HL-60 (cell line): Measurements from ENCODE around the gene TENT4A.

Source experiments
- DNase-seq, 2 experiments: peaks; one replicate each; pipeline ENCODE4 v3.0.0-alpha.2; 2010 to 2020; ENCODE audit warnings: low read depth in 1 of 2, low spot score in 1 of 2
- H3K27ac ChIP-seq: fragments of 250-450 bp; sonication (Bioruptor Pico); replicated peaks from 2 replicates; pipeline ENCODE4 v1.5.1; 2020; ENCODE audit warnings: mild to moderate bottlenecking, moderate library complexity
- H3K27me3 ChIP-seq: fragments of 250-450 bp; sonication (Bioruptor Pico); 2 replicates; pipeline ENCODE4 v1.5.1; 2021; ENCODE audit warnings: mild to moderate bottlenecking, moderate library complexity; ENCODE audit not compliant: insufficient read depth, poor library complexity, severe bottlenecking
- H3K4me3 ChIP-seq: replicated peaks from 2 replicates; pipeline ENCODE4 v1.5.1; 2011; ENCODE audit warnings: mild to moderate bottlenecking, control low read depth, low read length; ENCODE audit not compliant: insufficient read depth
- GABPA ChIP-seq: IDR thresholded peaks from 2 replicates; pipeline ENCODE4 v1.6.1; 2012; ENCODE audit warnings: low read depth
- POLR2AphosphoS5 ChIP-seq: IDR thresholded peaks from 2 replicates; pipeline ENCODE4 v1.6.1; 2012; ENCODE audit warnings: low read depth
- SPI1 ChIP-seq: IDR thresholded peaks from 2 replicates; pipeline ENCODE4 v1.6.1; 2012; ENCODE audit warnings: low read depth, mild to moderate bottlenecking, borderline replicate concordance
- TF ChIP-seq, protein P1 (sequence below): IDR thresholded peaks from 2 replicates; pipeline ENCODE4 v1.6.1; 2012; ENCODE audit warnings: low read depth; ENCODE audit not compliant: insufficient replicate concordance
- TF ChIP-seq, protein P2 (sequence below): IDR thresholded peaks from one replicate; pipeline ENCODE4 v1.5.1; 2011; ENCODE audit warnings: low read length, control low read depth, inconsistent platforms; ENCODE audit not compliant: insufficient read depth

Gene TENT4A

DNA sequence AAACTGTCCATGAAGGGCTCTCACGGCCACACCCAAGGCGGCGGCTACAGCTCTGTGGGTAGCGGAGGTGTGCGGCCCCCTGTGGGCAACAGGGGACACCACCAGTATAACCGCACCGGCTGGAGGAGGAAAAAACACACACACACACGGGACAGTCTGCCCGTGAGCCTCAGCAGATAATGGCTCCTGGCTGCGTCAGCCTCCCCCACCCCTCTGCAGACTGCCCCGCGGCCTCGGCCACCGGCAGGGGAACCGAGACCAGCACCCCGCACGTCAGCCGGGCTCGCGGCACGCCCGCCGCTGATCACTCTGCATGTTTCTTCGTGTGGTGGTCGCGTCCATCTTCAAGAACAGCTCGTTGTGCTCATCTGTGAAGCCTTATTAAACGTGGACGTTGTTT is 41.5 kb downstream of the TENT4A start:
- no peaks in the 10 kb centered on the region for H3K27me3 ChIP-seq
- no peak for DNase-seq
- H3K4me3 ChIP-seq, result no peak overlapping the region
- no peak overlapping the region for H3K27ac ChIP-seq
- TF ChIP-seq, protein P1, sequence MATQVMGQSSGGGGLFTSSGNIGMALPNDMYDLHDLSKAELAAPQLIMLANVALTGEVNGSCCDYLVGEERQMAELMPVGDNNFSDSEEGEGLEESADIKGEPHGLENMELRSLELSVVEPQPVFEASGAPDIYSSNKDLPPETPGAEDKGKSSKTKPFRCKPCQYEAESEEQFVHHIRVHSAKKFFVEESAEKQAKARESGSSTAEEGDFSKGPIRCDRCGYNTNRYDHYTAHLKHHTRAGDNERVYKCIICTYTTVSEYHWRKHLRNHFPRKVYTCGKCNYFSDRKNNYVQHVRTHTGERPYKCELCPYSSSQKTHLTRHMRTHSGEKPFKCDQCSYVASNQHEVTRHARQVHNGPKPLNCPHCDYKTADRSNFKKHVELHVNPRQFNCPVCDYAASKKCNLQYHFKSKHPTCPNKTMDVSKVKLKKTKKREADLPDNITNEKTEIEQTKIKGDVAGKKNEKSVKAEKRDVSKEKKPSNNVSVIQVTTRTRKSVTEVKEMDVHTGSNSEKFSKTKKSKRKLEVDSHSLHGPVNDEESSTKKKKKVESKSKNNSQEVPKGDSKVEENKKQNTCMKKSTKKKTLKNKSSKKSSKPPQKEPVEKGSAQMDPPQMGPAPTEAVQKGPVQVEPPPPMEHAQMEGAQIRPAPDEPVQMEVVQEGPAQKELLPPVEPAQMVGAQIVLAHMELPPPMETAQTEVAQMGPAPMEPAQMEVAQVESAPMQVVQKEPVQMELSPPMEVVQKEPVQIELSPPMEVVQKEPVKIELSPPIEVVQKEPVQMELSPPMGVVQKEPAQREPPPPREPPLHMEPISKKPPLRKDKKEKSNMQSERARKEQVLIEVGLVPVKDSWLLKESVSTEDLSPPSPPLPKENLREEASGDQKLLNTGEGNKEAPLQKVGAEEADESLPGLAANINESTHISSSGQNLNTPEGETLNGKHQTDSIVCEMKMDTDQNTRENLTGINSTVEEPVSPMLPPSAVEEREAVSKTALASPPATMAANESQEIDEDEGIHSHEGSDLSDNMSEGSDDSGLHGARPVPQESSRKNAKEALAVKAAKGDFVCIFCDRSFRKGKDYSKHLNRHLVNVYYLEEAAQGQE, result no peak
- TF ChIP-seq POLR2AphosphoS5, result no peak
- TF ChIP-seq, protein P2, sequence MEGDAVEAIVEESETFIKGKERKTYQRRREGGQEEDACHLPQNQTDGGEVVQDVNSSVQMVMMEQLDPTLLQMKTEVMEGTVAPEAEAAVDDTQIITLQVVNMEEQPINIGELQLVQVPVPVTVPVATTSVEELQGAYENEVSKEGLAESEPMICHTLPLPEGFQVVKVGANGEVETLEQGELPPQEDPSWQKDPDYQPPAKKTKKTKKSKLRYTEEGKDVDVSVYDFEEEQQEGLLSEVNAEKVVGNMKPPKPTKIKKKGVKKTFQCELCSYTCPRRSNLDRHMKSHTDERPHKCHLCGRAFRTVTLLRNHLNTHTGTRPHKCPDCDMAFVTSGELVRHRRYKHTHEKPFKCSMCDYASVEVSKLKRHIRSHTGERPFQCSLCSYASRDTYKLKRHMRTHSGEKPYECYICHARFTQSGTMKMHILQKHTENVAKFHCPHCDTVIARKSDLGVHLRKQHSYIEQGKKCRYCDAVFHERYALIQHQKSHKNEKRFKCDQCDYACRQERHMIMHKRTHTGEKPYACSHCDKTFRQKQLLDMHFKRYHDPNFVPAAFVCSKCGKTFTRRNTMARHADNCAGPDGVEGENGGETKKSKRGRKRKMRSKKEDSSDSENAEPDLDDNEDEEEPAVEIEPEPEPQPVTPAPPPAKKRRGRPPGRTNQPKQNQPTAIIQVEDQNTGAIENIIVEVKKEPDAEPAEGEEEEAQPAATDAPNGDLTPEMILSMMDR, result no peak
- TF ChIP-seq GABPA, result no peak
- TF ChIP-seq SPI1, result no peak

DNA sequence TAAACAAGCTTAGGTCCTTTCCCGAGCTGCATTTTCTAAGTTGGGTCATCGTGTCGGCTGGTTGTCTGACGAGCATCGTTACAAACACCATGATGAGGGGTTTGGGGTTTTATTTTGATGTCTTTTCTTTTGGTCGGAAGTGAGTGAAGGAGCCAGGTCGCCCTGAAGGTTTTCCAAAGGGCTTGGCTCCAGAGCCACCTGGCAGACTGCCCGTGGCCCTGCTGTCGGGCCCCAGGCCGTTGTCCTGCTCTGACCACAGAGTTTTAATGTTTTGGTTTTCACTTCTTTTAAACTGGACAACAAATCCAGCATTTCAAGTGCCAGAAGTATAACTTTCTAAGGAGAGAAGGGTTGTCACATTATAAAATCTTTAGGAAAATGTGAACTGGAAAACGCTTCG is 42.3 kb downstream of the TENT4A start:
- no peak for DNase-seq
- Histone ChIP-seq H3K27ac (no peak overlapping the region), H3K4me3 (no peak overlapping the region), H3K27me3 (no peaks in the 10 kb centered on the region)
- TF ChIP-seq, protein P1, result no peak
- TF ChIP-seq POLR2AphosphoS5, result no peak
- TF ChIP-seq SPI1, result no peak
- TF ChIP-seq, protein P2, result no peak
- no peak for TF ChIP-seq GABPA

DNA sequence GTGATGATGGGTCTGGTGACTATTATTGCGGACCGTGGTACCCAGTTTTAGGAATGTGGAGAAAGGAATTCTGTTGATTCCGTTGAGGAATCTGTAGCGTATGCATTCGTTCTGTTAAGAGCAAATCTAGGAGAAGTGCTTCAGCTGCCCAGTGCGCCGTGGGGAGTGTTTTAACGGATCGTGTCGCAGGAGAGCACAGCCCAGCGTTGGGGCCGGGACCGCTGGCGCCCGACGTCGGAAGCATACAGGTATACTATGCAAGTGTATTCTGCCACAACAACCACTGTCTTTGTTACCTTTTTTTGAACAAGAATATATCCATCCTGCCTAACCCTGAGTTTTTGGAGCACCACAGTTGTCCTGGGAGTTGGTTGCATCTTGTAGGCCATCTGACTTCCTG is 42.7 kb downstream of the TENT4A start:
- DNase-seq, result no peak
- Histone ChIP-seq H3K27me3 (no peaks in the 10 kb centered on the region), H3K4me3 (no peak overlapping the region), H3K27ac (no peak overlapping the region)
- TF ChIP-seq, protein P1, result no peak
- TF ChIP-seq POLR2AphosphoS5 (no peak), GABPA (no peak), SPI1 (no peak)

DNA sequence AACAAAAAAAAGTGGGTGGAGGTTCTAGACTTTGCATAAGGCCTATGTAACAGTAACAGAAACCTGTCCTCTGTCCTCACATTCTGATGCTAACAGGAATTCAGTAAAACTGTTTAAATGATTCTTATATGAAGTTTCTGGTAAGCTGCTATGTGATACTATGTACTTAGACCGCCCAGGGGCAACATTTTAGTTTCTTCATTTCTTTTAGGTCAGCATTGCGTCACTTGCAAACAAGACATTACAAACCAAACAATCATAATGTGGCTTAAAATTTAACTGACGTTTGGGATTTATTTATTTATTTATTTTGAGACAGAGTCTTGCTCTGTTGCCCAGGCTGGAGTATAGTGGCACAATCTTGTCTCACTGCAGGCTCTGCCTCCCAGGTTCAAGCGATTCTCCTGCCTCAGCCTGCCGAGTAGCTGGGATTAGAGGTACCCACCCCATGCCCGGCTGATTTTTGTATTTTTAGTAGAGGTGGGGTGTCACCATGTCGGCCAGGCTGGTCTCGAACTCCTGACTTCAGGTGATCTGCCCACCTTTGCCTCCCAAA is 44.3 kb downstream of the TENT4A start:
- TF ChIP-seq POLR2AphosphoS5, result no peak
- TF ChIP-seq GABPA, result no peak
- TF ChIP-seq, protein P2, result no peak
- TF ChIP-seq SPI1, result no peak
- TF ChIP-seq, protein P1, result no peak
- Histone ChIP-seq H3K4me3 (no peak overlapping the region), H3K27ac (no peak overlapping the region), H3K27me3 (no peaks in the 10 kb centered on the region)
- DNase-seq, result no peak
